22Rv1 (cell line): ENCODE results near the gene IGF2R.

Source experiments
- CTCF ChIP-seq: fragments of 450-650 bp; IDR thresholded peaks from 2 replicates; pipeline ENCODE4 v1.5.1; 2017; ENCODE audit warnings: mild to moderate bottlenecking
- ZFX ChIP-seq: fragments of 450-650 bp; IDR thresholded peaks from 2 replicates; pipeline ENCODE4 v1.6.1; 2017; ENCODE audit warnings: antibody characterized with exemption, borderline replicate concordance

DNA sequence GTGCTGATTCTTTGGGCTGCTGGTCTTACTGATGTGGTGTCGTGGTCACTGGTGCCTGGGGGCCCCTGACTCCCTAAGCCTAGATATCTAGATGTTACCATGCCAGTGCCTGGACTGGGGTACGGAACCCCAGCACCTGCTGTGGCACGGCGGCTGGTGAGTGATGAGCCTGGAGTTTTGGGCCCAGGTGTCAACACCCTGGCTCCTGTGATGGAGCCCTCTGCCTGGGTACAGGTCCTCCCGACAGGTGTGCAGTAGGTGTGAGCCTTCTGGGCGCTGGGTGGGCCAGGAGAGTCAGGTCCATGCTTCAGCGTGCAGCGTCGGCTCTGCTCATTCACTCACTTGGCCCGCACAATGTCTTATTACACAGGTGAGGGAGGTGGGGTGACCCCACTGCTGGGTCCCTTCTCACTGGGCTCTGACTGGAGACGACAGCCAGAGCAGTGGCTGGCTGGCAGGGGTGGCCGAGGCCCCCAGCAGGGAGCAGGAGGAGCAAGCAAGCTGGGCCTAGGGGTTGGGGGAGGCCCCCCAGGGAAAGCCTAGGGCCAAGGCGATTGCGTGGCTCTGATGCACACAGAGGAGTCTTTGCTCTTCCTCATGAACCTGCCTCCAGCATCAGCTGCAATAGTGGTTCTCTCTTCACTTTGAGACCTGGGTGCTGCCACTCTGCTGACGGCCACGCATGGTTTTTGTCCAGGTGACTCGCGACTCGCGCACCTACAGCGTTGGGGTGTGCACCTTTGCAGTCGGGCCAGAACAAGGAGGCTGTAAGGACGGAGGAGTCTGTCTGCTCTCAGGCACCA lies 110.2 kb downstream of the IGF2R start:
- TF ChIP-seq CTCF (no peak), ZFX (no peak)
